Stimulated activated CD4-positive, alpha-beta T cell treated with anti-CD3 and anti-CD28 coated beads, Interleukin-12 subunit alpha, Interleukin-12 subunit beta, amount 100 ng/mL, for 4 hours (primary cell): ENCODE measurements around the gene HMGXB3.

Experiments used
- DNase-seq: peaks from one replicate; pipeline ENCODE4 v3.0.0-alpha.2; 2020

Gene HMGXB3

DNA sequence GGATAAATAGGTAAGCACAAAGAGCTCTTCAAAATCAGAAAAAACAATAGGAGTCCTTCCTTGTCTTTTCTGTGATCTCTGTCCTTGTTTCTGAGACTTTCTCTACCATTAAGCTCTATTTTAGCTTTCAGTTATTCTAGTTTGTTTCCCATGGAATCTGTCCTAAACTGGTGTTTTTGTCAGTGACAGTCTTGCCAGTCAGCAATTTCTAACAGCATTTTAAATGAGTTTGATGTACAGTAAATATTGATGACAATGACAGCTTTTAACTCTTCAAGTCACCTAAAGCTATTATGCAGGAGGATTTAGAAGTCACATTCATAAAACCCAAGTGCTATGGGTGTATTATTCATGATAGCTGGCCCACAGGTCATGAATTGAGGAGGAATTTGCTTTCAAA, 18.0 kb upstream of the HMGXB3 start:
- no peak for DNase-seq

DNA sequence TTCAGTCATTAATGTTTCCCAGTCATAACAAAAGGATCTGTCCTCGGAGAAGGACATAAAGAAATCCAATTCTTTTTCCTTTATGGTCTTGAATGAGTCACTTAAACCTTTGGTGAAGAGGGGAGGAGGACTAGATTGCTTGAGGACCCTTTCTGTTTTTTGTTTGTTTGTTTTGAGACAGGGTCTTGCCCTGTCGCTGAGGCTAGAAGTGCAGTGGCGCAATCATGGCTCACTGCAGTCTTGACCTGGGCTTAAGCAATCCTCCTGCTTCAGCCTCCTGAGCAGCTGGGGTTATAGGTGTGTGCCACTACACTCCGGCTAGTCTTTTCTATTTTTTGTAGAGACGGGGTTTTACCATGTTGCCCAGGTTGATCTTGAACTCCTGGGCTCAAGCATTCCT, 12.4 kb upstream of the HMGXB3 start:
- no peak for DNase-seq

GRCh38 chr5:149990518-149991376, 9.8 kb upstream of the HMGXB3 start:
- DNase-seq = peak; percentile 61

- no peak for DNase-seq
These were observed 7.1 kb upstream of the HMGXB3 start for GRCh38 chr5:149993471-149993870.

GRCh38 chr5:149995385-149996204, 4.9 kb upstream of the HMGXB3 start:
- DNase-seq = no peak

DNA sequence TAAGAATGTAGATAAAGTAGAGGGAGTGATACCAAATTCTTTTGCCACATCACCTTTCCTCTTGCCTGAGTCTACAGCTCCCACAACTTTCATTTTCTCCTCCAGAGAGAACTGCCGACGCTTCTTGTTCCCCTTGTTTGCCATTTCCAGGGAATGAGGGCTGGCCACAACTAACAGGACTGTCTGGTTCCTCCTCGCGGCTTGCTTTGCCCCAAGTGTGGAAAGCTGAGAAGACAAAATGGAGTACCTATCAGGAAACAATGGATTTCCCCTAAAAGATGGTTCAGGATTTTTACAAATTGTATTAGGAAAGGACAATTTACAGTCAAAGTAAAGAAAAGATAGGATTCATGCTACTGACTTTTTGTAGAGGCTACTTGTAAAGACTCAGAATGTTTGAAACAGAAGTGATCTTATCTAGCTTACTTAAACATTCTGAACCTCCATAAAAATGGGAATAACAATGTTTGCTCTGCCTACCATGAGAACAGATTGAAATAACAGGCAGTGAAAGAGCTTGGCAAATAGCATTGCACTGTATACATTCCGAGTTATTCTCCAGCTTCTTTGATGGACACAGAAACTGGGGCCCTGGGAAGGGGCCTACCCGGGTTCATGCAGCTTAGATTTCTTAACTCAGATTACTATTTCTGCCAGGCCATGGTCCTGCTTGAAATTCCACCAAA, 4.2 kb upstream of the HMGXB3 start:
- DNase-seq = no peak

- no peak for DNase-seq
These were observed 2.3 kb upstream of the HMGXB3 start for GRCh38 chr5:149998281-149998680.

DNA sequence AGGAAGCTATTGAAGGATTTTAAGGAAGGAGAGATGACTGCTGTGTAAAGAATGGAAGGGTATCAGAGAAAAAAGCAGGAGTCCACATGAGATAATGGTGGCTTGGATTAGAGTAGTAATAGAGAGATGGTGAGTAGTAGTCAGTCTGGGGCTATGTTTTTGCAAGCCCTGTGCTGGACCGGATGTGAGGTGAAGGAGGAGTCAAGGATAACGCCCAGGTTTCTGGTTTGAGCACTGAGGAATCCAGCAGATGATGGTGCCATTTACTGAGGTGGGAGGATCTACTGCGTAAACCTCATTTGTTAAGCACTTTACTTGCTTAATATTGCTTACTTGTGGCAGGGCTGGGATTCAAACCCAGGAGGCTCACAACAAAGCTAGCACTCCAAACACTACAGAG, 1.2 kb upstream of the HMGXB3 start:
- no peak for DNase-seq

DNA sequence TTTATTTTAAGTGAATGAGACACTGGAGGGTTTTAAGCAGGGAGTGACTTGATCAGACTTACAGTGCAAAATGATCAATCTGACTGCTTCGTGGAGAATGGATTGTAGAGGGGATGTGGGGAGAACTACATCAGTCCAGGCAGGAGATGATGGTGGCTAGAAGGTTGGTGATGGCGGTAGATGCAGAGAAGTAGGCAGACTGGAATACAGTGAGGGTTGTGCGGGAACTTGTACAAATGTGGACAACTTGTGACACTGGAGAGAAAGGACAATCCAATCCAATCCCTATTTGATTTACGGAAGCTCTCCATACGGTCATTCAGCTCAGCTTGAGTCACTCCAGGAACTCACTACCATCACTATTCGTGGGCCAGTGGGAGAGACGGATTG, 678 bp upstream of the HMGXB3 start:
- no peak for DNase-seq

- peak; percentile 33 for DNase-seq
These were observed 586 bp downstream of the HMGXB3 start for GRCh38 chr5:150000990-150001659.

DNA sequence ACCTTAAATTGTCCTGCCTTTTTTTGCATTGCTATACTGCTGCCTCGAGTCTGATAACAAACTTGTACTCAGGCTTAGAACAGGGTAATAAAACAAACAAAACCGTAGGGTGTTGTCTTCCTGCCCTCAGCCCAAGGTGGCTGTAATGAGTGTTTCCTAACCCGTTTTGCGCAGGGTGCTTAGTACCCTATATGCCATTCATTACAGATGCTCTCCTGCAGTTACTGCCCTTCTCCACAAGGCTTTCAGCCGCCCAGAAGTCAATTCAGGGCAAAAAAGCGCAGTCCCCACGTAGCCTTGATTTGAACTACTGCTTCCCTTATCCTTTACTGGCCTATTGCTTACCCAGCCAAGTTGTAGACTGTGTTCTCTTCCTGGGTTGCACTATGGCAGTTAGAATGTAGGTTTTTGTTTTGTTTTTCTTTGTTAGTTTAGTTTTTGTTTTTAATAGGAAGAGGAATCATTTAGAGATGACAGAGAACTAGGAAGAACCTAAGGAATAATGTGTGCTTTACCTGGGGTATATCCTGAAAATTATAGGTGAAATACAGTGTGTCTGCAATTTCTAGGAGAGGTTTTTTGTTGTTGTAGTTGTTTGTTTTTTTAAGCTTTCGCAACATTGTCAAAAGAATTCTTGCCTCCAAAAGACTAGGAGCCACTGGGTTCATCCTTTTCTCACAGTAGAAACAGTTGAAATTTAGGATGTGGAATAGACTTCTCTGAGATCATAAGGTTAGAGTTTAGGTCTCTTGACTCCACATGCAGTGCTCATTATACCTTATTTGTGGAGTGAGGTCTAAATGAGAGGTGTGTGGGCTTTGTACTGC, 1.3 kb downstream of the HMGXB3 start:
- DNase-seq = peak; percentile 32

- no peak for DNase-seq
These were observed 5.8 kb downstream of the HMGXB3 start for GRCh38 chr5:150006318-150006717.

DNA sequence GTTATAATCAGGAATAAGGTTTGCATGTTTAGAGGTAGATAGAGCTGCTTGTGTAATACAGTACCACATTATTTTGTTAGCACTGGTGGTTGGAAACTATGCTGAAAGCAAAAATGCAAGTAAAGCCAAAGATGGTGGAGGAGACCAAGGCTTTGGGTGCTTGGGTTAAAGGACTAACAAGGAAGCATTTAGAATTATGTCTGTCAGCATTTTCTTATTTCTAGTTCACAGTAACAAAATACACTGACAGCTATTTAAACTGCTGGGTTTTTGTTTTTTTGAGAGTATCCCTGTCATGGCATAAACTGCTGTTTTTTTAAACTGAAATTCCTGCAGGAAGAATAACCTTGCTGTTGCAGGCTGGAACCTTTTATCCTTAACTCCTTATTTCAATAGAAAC, 6.5 kb downstream of the HMGXB3 start:
- DNase-seq = no peak

DNA sequence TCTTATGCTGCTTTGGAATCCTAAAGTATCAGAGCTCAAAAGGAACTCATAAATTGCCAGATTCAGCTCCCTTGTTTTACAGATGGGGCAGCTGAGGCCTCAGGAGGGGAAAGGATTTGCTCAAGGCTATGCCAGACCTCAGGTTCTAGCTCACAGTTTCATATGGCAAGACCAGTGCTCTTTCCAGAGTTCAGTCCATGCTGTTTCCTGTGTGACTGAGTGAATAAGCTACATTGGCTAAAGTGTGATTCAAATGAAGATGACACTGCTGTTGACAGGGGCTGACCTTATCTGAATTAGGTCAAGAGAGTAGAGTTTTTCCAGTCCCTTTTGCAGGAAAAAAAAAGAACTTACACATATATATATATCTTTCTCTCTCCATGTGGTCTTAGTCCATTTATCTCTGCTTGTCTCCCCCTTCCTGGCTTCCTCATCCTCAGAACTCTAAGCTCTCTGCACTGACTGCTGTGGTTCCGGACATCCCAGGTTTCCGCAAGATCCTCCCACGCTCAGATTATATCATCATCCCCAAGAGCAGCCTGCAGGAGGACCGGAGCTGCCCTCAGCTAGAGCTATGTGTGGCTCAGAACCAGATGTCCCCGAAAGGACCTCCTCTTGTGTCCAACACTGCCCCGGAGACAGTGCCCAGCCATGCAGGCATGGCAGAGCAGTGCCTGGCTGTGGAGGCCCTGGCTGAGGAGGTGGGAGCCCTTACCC, 9.3 kb downstream of the HMGXB3 start:
- DNase-seq = no peak

DNA sequence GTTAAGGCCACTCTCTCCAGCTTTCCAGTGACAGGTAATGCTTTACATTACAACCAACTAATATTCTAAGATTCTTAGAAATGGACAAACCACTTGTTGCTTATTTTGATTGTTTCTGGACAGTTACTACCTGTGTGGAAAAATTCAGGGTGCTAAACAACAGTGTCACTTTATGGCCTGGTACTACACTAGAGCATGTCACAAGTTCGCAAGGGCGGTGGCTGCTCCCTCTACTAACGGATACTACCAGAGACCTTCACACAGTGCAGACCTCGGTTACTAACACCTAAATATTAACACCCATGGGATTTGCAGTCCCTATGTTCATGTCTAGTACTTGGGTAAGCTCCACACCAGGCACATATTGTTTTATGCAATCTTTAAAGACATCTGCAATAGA, 13.4 kb downstream of the HMGXB3 start:
- no peak for DNase-seq

- no peak for DNase-seq
These were observed 13.9 kb downstream of the HMGXB3 start for GRCh38 chr5:150014456-150014855.

DNA sequence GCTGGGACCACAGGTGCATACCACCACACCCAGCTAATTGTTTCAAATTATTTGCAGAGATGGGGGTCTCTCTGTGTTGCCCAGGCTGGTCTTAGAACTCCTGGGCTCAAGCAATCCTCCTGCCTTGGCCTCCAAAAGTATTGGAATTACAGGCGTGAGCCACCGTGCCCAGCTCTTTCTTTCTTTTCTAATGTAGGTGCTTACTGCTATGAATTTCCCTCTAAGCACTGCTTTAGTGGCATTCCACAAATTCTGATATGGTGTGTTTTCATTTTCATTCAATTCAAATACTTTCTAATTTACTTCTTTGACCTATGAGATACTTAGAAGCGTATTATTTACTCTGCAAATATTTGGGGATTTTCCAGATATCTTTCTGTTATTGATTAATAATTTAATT, 14.9 kb downstream of the HMGXB3 start:
- DNase-seq = no peak

- DNase-seq = no peak
These were observed 16.0 kb downstream of the HMGXB3 start for GRCh38 chr5:150016537-150016936.

DNA sequence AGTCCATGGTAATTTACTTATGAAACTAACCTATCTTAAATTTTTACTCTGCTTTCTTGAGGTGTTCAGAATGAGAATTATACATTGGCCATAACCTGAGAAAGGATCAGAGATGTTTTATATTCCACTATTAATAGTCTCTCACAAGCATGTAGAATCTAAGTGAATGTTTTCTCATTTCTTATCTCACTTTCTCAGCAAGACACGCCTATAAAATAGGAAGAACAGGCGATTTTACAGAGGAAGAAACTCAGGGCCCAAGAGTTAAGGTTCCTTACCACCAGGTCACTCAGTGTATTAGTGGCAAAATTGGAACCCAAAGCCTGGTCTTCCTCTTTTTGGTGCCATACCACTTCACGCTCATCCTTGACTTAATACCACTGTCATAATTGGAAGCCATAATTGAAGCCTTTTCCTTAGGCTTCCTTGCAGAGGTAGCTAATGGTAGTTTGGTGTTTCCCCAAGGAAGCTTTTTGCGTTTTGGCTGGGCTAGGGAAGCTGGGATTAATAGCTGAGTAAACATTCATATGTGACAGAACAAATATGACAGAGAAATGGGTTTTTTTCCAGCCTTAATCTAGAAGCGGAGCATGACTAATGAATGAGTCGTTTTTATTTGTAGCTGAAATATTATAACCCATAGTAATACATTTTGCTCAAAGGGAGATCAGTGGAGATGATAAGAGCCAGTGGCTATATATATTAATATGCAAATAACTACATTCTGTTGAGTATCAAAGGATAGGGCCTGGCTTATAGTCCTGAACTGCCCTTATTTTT, 16.9 kb downstream of the HMGXB3 start:
- no peak for DNase-seq

DNA sequence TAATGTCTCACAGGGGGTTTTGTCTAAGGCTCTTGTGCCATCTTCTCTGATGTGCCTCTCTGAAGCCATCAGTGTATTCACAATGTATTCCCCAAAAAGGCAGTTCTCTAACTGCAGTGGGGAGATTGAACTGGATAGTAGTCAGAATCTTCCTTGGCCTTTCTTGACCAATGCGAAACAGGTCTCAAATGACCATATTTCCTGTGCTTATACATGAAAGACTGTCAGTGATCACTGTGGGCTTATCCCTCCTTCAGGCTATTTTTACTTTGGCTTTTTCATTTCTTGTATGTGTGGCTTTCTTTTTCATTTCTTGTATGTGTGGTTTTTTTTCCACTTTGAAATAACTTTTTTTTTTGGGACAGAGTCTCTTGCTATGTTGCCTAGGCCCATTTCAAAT, 19.7 kb downstream of the HMGXB3 start:
- no peak for DNase-seq
